ENCODE data around the gene OTOGL. TPM values are rescaled to one million over a fixed set of nuclear protein-coding genes. Genes with fewer than 3 reads are reported as not detected.

OTOGL gene
- polyA plus RNA-seq, 1 donor from 2014 or later: 0.33 TPM

DNA sequence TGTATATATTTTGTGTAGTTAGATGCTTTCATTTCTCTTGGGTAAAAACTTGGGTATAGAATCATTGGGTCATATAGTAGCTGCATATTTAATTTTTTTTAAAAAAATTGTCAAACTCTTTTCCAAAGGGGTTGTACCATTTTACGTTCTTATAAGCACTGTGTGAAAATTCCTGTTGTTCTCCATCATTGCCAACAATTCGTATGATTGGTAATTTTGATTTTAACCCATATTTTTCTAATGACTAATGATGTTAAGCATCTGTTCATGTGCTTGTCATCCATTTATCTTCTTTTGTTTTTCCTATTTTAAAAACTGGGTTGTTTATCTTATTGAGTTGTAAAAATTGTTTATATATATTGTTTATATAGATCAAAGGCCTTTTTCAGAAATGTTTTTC lies 77.4 kb downstream of the OTOGL start:
- Histone ChIP-seq H2AFZ (ENCODE audit: low read depth, low read length) (no peak overlapping the region), H3K27me3 (ENCODE audit: insufficient read depth, low read depth, low read length) (no peaks in the 10 kb centered on the region), H3K36me3 (ENCODE audit: insufficient read depth, low read length) (no peaks in the 10 kb centered on the region), H3K4me2 (ENCODE audit: low read length) (no peak overlapping the region), H3F3A (ENCODE audit: insufficient read depth, low read length, poor library complexity, severe bottlenecking) (no peaks in the 10 kb centered on the region), H4K20me1 (ENCODE audit: insufficient read depth) (no peaks in the 10 kb centered on the region), H3K9ac (ENCODE audit: low read length) (no peak overlapping the region), H3K79me2 (replicated peaks; ENCODE audit: insufficient read depth, low read length) (no peaks in the 10 kb centered on the region), H3K27ac (ENCODE audit: low read length) (no peak overlapping the region), H3K4me3 (ENCODE audit: low read length) (no peak overlapping the region), H3K9me3 (ENCODE audit: low read length) (no peaks in the 10 kb centered on the region), H3K9me2 (ENCODE audit: insufficient read depth, low read length) (no peaks in the 10 kb centered on the region)
- TF ChIP-seq EZH2 (IDR thresholded peaks at IDR 0.05; ENCODE audit: borderline replicate concordance, insufficient read depth, low read length, poor library complexity, severe bottlenecking): no peak
- no peak for TF ChIP-seq CTCF (IDR thresholded peaks at IDR 0.05; ENCODE audit: poor library complexity, severe bottlenecking)
- TF ChIP-seq POLR2AphosphoS5 (IDR thresholded peaks at IDR 0.05): no peak
- TF ChIP-seq RAD21 (conservative IDR thresholded peaks at IDR 0.05): no peak

DNA sequence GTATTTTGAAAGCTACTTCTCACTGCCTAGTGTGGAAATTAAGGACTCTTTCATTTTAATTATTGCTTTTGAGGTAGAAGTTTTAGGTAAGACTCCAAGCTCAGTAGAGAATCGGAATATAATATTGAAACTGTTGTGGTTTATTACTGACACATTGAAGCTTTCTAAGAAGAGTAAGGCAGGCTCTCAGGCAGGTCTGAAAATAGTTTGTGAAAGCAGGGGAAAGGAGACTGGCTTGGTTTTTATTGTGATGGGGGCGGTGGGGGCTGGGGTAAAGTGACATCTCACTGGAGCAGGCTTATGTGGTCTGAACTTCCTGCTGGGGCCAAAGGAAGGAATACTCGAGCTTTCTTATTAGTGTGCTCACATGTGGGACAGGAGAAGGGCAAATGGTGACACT lies 79.5 kb downstream of the OTOGL start:
- TF ChIP-seq EZH2 (IDR thresholded peaks at IDR 0.05; ENCODE audit: borderline replicate concordance, insufficient read depth, low read length, poor library complexity, severe bottlenecking) (no peak), MXI1 (conservative IDR thresholded peaks at IDR 0.05; ENCODE audit: poor library complexity, severe bottlenecking) (no peak)
- H3K4me2 ChIP-seq (ENCODE audit: low read length): no peak overlapping the region
- H3K27me3 ChIP-seq (ENCODE audit: insufficient read depth, low read depth, low read length): no peaks in the 10 kb centered on the region
- H3K36me3 ChIP-seq (ENCODE audit: insufficient read depth, low read length): no peaks in the 10 kb centered on the region
- no peaks in the 10 kb centered on the region for H3F3A ChIP-seq (ENCODE audit: insufficient read depth, low read length, poor library complexity, severe bottlenecking)
- H3K4me3 ChIP-seq (ENCODE audit: low read length): no peak overlapping the region
- H2AFZ ChIP-seq (ENCODE audit: low read depth, low read length): no peak overlapping the region
- no peaks in the 10 kb centered on the region for H3K9me3 ChIP-seq (ENCODE audit: low read length)
- no peaks in the 10 kb centered on the region for H3K9me2 ChIP-seq (ENCODE audit: insufficient read depth, low read length)
- no peaks in the 10 kb centered on the region for H4K20me1 ChIP-seq (ENCODE audit: insufficient read depth)
- no peak overlapping the region for H3K27ac ChIP-seq (ENCODE audit: low read length)
- no peak overlapping the region for H3K9ac ChIP-seq (ENCODE audit: low read length)
- H3K79me2 ChIP-seq (replicated peaks; ENCODE audit: insufficient read depth, low read length): no peaks in the 10 kb centered on the region

DNA sequence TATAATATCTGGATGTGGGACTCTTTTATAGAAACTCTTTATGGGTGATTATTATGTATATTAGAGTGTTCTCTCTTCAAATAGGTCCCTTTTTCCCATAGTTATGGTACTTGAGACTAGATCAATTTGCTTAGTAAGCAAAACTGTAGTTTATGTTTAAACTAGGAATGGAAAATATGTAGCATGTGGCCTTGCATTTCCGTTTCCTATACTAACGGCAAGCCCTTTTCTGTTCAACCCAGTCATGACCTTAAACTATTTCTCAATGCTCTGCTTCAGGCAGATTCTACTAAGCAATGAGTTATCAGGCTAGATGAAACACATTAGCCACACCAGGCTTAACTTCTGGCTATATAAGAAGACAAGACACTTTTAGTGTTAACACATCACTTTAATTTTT lies 84.6 kb downstream of the OTOGL start:
- no peak overlapping the region for H3K9ac ChIP-seq (ENCODE audit: low read length)
- no peaks in the 10 kb centered on the region for H3K36me3 ChIP-seq (ENCODE audit: insufficient read depth, low read length)
- no peak overlapping the region for H3K27ac ChIP-seq (ENCODE audit: low read length)
- no peaks in the 10 kb centered on the region for H3K27me3 ChIP-seq (ENCODE audit: insufficient read depth, low read depth, low read length)
- no peaks in the 10 kb centered on the region for H3K9me2 ChIP-seq (ENCODE audit: insufficient read depth, low read length)
- no peaks in the 10 kb centered on the region for H3K9me3 ChIP-seq (ENCODE audit: low read length)
- H3K79me2 ChIP-seq (replicated peaks; ENCODE audit: insufficient read depth, low read length): no peaks in the 10 kb centered on the region
- H4K20me1 ChIP-seq (ENCODE audit: insufficient read depth): no peaks in the 10 kb centered on the region
- H2AFZ ChIP-seq (ENCODE audit: low read depth, low read length): no peak overlapping the region
- no peak overlapping the region for H3K4me2 ChIP-seq (ENCODE audit: low read length)
- no peaks in the 10 kb centered on the region for H3F3A ChIP-seq (ENCODE audit: insufficient read depth, low read length, poor library complexity, severe bottlenecking)
- H3K4me3 ChIP-seq (ENCODE audit: low read length): no peak overlapping the region
- TF ChIP-seq TAF1 (IDR thresholded peaks at IDR 0.05; ENCODE audit: low read depth) (no peak), POLR2AphosphoS5 (IDR thresholded peaks at IDR 0.05) (no peak), CTCF (IDR thresholded peaks at IDR 0.05; ENCODE audit: poor library complexity, severe bottlenecking) (no peak), MXI1 (conservative IDR thresholded peaks at IDR 0.05; ENCODE audit: poor library complexity, severe bottlenecking) (no peak), SMC3 (conservative IDR thresholded peaks at IDR 0.05; ENCODE audit: poor library complexity) (no peak), EZH2 (IDR thresholded peaks at IDR 0.05; ENCODE audit: borderline replicate concordance, insufficient read depth, low read length, poor library complexity, severe bottlenecking) (no peak), RAD21 (conservative IDR thresholded peaks at IDR 0.05) (no peak), EP300 (conservative IDR thresholded peaks at IDR 0.05; ENCODE audit: poor library complexity, severe bottlenecking) (no peak), REST (IDR thresholded peaks at IDR 0.05; ENCODE audit: borderline replicate concordance) (no peak)

All from neural cell (in vitro differentiated cells).